ENCODE results near the gene CHTF18.

The CHTF18 gene

DNA sequence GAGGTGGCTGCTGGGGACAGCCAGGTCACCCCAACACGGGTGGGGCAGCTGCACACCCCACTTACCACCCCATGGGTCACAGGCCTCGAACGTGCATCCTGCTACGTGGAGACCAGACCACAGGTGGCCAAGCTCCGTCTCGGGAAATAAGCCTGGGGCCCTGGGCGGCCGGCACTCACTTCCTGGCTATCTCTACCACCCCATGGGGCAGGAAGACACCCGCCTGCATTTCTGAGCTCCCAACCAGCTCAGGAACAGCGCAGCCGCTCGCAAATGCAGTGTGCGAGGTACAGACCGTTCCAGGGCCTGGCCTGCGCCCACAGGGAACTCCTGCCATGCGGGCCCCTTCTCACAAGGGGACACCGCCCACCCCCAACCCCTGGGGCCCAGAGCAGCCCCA, 17.1 kb downstream of the CHTF18 start:
- TF ChIP-seq, protein P1, sequence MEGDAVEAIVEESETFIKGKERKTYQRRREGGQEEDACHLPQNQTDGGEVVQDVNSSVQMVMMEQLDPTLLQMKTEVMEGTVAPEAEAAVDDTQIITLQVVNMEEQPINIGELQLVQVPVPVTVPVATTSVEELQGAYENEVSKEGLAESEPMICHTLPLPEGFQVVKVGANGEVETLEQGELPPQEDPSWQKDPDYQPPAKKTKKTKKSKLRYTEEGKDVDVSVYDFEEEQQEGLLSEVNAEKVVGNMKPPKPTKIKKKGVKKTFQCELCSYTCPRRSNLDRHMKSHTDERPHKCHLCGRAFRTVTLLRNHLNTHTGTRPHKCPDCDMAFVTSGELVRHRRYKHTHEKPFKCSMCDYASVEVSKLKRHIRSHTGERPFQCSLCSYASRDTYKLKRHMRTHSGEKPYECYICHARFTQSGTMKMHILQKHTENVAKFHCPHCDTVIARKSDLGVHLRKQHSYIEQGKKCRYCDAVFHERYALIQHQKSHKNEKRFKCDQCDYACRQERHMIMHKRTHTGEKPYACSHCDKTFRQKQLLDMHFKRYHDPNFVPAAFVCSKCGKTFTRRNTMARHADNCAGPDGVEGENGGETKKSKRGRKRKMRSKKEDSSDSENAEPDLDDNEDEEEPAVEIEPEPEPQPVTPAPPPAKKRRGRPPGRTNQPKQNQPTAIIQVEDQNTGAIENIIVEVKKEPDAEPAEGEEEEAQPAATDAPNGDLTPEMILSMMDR (IDR thresholded peaks at IDR 0.05; ENCODE audit: low read depth, low read length) = no peak
- no peak overlapping the region for H3K4me3 ChIP-seq (ENCODE audit: low read depth, low read length)
- no peak for DNase-seq (ENCODE audit: low read depth, low spot score)
- in situ Hi-C loops (cut with HindIII; ENCODE audit: low sequenced_read_pairs) = no loop called here

- H3K4me3 ChIP-seq (ENCODE audit: low read depth, low read length) = peak overlapping the region; percentile 71
- TF ChIP-seq, protein P1 (IDR thresholded peaks at IDR 0.05; ENCODE audit: low read depth, low read length) = no peak
- in situ Hi-C loops (cut with HindIII; ENCODE audit: low sequenced_read_pairs) = no loop called here
- DNase-seq (ENCODE audit: low read depth, low spot score) = peak; percentile 90
Measured at GRCh38 chr16:807347-808084, 19.1 kb downstream of the CHTF18 start.

DNA sequence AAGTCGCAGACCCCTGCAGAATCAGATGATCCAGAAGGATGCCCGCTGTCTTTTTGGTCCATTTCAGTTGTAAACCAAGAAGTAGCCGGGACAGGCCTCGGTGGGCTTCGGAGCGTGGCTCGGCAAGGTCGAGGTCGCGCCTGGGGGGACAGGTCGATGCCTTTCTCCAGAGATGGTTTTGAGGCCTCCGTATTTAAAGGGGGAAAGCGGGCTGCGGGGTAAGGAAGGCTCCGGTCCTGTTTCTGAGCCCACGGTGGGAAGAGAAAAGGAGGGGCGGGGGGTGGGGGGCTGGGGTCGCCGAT, 19.6 kb downstream of the CHTF18 start:
- TF ChIP-seq, protein P1 (IDR thresholded peaks at IDR 0.05; ENCODE audit: low read depth, low read length) = no peak
- in situ Hi-C loops (cut with HindIII; ENCODE audit: low sequenced_read_pairs) = no loop called here
- no peak for DNase-seq (ENCODE audit: low read depth, low spot score)
- peak overlapping the region; percentile 60 for H3K4me3 ChIP-seq (ENCODE audit: low read depth, low read length)

- no peak overlapping the region for H3K4me3 ChIP-seq (ENCODE audit: low read depth, low read length)
- in situ Hi-C loops (cut with HindIII; ENCODE audit: low sequenced_read_pairs) = no loop called here
- DNase-seq (ENCODE audit: low read depth, low spot score) = no peak
- TF ChIP-seq, protein P1 (IDR thresholded peaks at IDR 0.05; ENCODE audit: low read depth, low read length) = peak; percentile 56
Measured at GRCh38 chr16:813204-813915, 24.9 kb downstream of the CHTF18 start.

GRCh38 chr16:813916-814412, 25.5 kb downstream of the CHTF18 start:
- TF ChIP-seq, protein P1 (IDR thresholded peaks at IDR 0.05; ENCODE audit: low read depth, low read length) = no peak
- in situ Hi-C loops (cut with HindIII; ENCODE audit: low sequenced_read_pairs) = no loop called here
- H3K4me3 ChIP-seq (ENCODE audit: low read depth, low read length) = no peak overlapping the region
- no peak for DNase-seq (ENCODE audit: low read depth, low spot score)

- peak; percentile 56 for DNase-seq (ENCODE audit: low read depth, low spot score)
- H3K4me3 ChIP-seq (ENCODE audit: low read depth, low read length) = no peak overlapping the region
- TF ChIP-seq, protein P1 (IDR thresholded peaks at IDR 0.05; ENCODE audit: low read depth, low read length) = no peak
- in situ Hi-C loops (cut with HindIII; ENCODE audit: low sequenced_read_pairs) = no loop called here
Measured at GRCh38 chr16:814974-815373, 26.6 kb downstream of the CHTF18 start.
